Esophagus muscularis mucosa (tissue), 4 donors: Measurements from ENCODE around the gene MTURN.

Source experiments
- CTCF ChIP-seq, 3 experiments: fragments of 200-600 bp in 2 of 3; fragments of 450-650 bp in 1 of 3; sonication (generic) in 2 of 3; IDR thresholded peaks; one replicate each; pipeline ENCODE4 v1.5.1; 2017 to 2019; ENCODE audit warnings: antibody characterized with exemption in 3 of 3, mild to moderate bottlenecking in 2 of 3, moderate library complexity in 1 of 3
- EP300 ChIP-seq: sonication (generic); formaldehyde crosslinking; IDR thresholded peaks from one replicate; pipeline ENCODE4 v1.6.1; 2017; ENCODE audit warnings: antibody characterized with exemption
- POLR2A ChIP-seq: fragments of 450-650 bp; IDR thresholded peaks from one replicate; pipeline ENCODE4 v1.6.1; 2017; ENCODE audit warnings: antibody characterized with exemption, moderate library complexity, mild to moderate bottlenecking, low read depth

- TF ChIP-seq CTCF (IDR thresholded peaks at IDR 0.05): no peak
- no peak for TF ChIP-seq POLR2A
- no peak for TF ChIP-seq EP300
Observed at GRCh38 chr7:30119890-30120577, 14.8 kb upstream of the MTURN start.
